Memory B cell (primary cell): ENCODE data around the gene SORCS2.

Experiments
- ATAC-seq: fragments of 150-1000 bp; cut with Tn5 transposase; 2 replicates; pipeline ENCODE4 v1.10.0; 2021; ENCODE audit warnings: low read depth, mild to moderate bottlenecking, moderate library complexity
- DNase-seq, 2 donors: peaks; one replicate each; pipeline ENCODE4 v3.0.0; 2022; ENCODE audit warnings: low spot score in 2 of 2
- H3K27ac Mint-ChIP-seq: one replicate; pipeline ENCODE4 v1.8.0; 2022; ENCODE audit warnings: mild to moderate bottlenecking, moderate library complexity, mixed read lengths
- H3K27me3 Mint-ChIP-seq: one replicate; pipeline ENCODE4 v1.8.0; 2022; ENCODE audit warnings: mixed read lengths
- H3K36me3 Mint-ChIP-seq: one replicate; pipeline ENCODE4 v1.8.0; 2022; ENCODE audit warnings: mild to moderate bottlenecking, mixed read lengths
- H3K4me1 Mint-ChIP-seq: one replicate; pipeline ENCODE4 v1.8.0; 2022; ENCODE audit warnings: mixed read lengths
- H3K4me3 Mint-ChIP-seq: one replicate; pipeline ENCODE4 v1.8.0; 2022; ENCODE audit warnings: mild to moderate bottlenecking, moderate library complexity, mixed read lengths
- H3K9me3 Mint-ChIP-seq: one replicate; pipeline ENCODE4 v1.8.0; 2022; ENCODE audit warnings: mixed read lengths

The SORCS2 gene

DNA sequence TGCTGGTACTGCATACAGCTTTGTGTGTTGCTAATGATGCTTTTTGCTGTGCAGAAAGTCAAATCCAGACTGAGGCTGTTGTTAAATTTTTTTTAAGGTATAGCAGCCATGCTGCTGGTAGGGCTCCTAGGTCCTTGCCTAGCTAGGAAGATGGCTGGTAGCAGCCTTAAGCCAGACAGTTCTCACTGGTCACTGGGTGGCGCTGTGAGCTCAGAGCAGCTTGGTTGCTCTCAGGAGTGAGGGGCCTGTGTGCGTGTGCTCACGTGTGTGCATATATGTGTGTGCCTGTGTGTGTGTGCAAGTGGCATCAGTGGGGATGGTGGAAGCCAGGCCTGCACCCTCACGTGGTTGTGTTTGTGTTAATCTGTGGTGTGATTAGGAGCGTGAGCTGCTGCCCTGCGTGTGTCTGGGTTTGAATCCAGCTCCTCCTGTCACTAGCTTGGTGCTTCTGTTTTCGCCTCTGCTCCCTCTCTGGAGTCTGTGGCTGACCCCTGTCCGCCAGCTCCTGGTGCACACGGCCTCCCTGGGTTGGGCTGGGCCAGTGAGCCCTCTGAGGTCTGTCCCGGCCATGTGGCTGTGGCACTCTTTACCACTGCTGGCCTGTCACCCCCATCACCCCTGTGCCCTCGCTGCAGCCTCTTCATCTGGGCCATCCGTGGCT lies 46.1 kb downstream of the SORCS2 start:
- no peak overlapping the region for H3K4me3 Mint-ChIP-seq
- H3K4me1 Mint-ChIP-seq, result no peaks in the 10 kb centered on the region
- ATAC-seq, result no peak
- peaks cover 2% of the 10 kb centered on the region for H3K9me3 Mint-ChIP-seq
- H3K27me3 Mint-ChIP-seq, result peaks cover 7% of the 10 kb centered on the region
- DNase-seq, result no peak
- peaks cover 1% of the 10 kb centered on the region for H3K36me3 Mint-ChIP-seq
- H3K27ac Mint-ChIP-seq, result no peak overlapping the region

DNA sequence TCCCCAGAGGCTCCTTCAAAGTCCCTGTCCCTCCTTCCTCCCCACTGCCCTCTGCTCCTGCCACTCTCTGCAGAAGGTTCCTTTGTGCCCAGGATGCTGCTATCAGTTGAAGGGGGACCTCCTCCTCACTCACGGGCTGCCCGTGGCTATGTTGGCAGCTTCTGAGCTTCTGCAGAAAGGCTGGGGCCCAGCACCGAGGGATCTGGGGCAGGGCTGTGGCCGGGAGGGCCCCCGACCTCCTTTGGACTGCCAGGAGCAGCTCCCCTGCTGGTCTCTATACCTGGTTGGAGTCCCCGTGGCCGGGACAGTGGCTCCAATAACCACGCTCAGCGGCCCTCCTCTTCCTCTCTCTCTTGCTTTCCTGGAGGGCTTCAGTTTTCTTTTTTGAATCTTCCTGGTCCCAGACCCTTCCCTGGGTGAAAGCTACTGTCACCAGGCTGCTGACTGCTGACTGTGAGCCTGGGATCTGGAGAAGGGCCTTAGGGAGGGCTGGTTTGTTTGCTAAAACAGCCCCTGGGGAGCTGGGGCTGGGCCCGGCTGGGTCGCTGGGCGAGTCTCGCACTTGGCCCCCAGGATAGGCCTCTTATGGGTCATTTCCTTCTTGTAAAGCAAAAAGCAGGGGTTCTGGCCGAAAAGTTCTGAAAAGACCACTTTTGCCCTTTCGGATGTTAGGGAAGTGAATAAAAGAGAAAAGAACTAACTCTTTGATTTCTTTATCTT lies 46.9 kb downstream of the SORCS2 start:
- Mint-ChIP-seq H3K27ac (no peak overlapping the region), H3K36me3 (peaks cover 1% of the 10 kb centered on the region), H3K9me3 (peaks cover 2% of the 10 kb centered on the region), H3K4me3 (no peak overlapping the region), H3K27me3 (peaks cover 7% of the 10 kb centered on the region), H3K4me1 (no peaks in the 10 kb centered on the region)
- DNase-seq (no peak), ATAC-seq (no peak)

DNA sequence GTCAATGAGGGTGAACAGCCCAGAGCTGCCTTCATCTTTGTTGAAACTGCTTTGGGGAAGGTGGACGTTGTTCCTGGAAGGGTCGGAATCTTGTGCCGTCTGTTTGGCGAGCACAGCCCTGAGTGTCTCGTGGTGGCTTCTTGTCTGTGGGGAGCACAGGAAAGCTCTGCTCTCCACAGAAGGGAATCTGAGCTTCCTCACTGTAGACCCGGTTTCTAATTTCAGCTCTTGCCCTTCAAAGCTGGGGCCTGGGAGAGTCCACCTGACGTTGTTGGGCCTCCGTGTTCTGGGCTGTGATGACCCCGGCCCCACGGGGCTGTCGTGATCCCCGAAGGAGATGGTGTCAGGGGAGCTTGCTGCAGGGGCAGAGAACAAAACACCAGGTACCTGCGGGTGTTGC lies 47.5 kb downstream of the SORCS2 start:
- ATAC-seq (no peak), DNase-seq (no peak)
- H3K36me3 Mint-ChIP-seq, result peaks cover 1% of the 10 kb centered on the region
- peaks cover 7% of the 10 kb centered on the region for H3K27me3 Mint-ChIP-seq
- H3K4me3 Mint-ChIP-seq, result no peak overlapping the region
- no peak overlapping the region for H3K27ac Mint-ChIP-seq
- H3K4me1 Mint-ChIP-seq, result no peaks in the 10 kb centered on the region
- peaks cover 2% of the 10 kb centered on the region for H3K9me3 Mint-ChIP-seq

DNA sequence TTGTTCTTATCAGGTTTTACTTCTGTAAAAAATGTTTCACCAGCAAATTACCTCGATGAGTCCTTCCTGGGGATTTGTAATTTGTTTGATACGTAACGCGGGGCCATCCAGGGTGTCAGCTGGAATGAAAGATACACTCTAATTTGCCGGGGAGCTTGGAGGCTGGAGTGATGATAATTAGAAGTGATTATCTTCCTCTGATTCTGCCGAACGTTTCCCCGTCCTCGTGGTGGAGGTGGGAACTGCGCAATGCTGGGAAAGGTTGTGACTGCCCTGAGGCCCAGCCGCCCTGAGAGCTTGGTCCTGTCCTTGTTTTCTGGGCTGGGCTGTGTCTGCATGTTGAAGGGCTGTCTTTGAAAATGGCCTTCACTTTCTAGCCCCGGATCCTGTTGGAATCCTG lies 48.0 kb downstream of the SORCS2 start:
- Mint-ChIP-seq H3K4me3 (no peak overlapping the region), H3K27ac (no peak overlapping the region), H3K4me1 (no peaks in the 10 kb centered on the region), H3K9me3 (peaks cover 2% of the 10 kb centered on the region), H3K36me3 (peaks cover 1% of the 10 kb centered on the region), H3K27me3 (peaks cover 7% of the 10 kb centered on the region)
- ATAC-seq (no peak), DNase-seq (no peak)

DNA sequence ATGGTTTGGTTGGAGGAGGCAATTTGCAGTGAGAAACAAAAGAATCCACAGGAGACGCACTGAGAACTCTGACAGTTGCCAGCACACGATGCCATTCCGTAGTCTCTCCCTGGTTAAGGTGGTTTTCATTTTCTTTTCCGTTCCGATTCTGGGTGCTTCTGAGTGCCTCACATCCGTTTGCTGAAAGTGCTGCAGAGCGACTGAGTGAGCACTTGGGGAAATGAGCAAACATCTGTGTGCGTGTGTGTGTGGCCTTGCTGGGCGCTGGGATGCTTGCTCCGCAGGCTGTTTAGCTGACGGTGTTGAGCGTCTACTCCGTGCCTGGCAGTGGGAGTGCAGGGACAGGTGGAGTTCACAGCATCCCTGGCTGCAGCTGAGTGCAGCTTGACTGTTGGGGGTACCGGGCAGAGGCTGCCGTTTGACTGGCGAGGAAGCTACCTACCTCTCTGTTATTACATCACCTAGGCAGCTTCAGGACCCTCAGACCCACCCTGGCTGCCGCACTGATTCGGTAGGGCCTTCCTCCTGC lies 49.3 kb downstream of the SORCS2 start:
- Mint-ChIP-seq H3K27me3 (peaks cover 4% of the 10 kb centered on the region), H3K36me3 (peaks cover 1% of the 10 kb centered on the region), H3K27ac (no peak overlapping the region), H3K9me3 (peaks cover 2% of the 10 kb centered on the region), H3K4me3 (no peak overlapping the region), H3K4me1 (no peaks in the 10 kb centered on the region)
- no peak for ATAC-seq
- no peak for DNase-seq

DNA sequence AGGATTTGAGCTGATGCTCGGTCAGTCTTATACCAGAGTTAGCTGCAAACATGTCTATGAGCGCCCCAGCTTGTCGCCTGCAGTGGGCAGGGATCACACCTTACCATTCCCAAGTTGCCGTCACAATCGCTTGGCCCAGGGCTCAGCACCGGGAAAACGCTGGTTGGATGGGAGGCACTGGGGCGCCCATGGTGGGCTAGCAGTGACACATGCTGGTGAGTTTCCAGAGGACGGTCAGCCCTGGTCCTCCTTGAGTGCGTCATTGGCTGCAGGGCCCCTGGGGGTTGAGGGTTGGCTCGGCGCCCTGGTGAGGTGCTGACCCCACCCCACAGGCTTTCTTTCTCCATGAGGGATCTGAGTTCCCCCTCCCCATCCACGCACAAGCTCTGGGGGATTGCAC lies 50.4 kb downstream of the SORCS2 start:
- peaks cover 6% of the 10 kb centered on the region for H3K27me3 Mint-ChIP-seq

DNA sequence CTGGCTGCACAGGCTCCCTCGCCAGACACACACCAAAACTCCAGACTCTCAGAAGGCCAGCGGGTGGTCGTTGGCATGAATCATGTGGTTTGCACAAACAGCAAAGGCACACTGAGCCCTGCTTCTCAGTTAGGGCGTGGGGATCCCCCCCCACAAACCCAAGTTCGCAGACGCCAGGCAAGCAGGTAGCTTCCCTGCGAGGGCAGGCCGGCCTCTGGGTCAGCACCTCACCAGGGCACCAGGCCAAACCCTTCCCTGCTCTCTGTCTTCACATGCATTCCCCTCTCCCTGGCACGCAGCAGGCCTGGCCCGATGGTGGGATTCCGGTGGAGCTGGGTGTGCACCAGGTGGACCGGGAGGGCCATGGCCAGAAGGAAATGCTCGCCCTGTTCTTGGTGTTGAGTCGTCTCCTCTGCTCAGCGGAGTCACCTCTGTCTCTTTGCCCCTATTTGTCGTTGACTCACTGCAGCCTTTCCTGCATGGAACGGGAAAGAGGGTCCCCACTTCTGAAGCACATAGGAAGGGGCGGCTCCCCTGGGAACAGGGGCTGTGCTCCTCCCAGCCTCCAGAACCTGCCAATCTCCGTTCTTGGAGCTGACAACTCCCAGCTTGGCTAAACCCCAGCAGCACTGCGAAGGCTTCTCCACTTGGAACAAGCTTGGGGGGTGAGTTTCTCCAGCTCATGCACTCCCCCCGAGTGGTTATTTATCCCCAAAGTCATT lies 51.4 kb downstream of the SORCS2 start:
- peaks cover 6% of the 10 kb centered on the region for H3K27me3 Mint-ChIP-seq
- H3K9me3 Mint-ChIP-seq, result peaks cover 2% of the 10 kb centered on the region
- DNase-seq, result no peak
- no peak overlapping the region for H3K4me3 Mint-ChIP-seq
- no peaks in the 10 kb centered on the region for H3K4me1 Mint-ChIP-seq
- ATAC-seq, result no peak
- H3K36me3 Mint-ChIP-seq, result peaks cover 1% of the 10 kb centered on the region
- H3K27ac Mint-ChIP-seq, result no peak overlapping the region

More for the DNA sequence above, 50.4 kb downstream of the SORCS2 start:
- peaks cover 2% of the 10 kb centered on the region for H3K9me3 Mint-ChIP-seq
- peaks cover 1% of the 10 kb centered on the region for H3K36me3 Mint-ChIP-seq
- no peak overlapping the region for H3K27ac Mint-ChIP-seq
- ATAC-seq (no peak), DNase-seq (no peak)
- H3K4me3 Mint-ChIP-seq, result no peak overlapping the region
- no peaks in the 10 kb centered on the region for H3K4me1 Mint-ChIP-seq

DNA sequence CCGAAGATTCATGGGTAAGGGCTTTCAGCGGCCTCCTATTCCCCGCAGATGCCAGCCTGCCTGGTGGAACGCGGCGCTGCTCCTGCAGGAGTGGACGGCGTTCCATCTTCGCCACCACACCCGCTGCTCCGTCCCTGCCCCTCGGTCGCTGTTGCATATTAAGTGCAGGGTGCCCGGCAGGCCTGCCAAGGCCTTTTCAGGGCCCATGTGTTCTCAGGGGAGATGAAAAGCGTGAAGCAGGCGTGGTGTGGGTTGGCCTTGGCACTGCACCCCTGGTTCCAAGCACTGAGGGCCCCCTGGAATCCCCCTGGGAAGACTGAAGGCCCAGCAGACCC lies 52.0 kb downstream of the SORCS2 start:
- Mint-ChIP-seq H3K36me3 (peaks cover under 1% of the 10 kb centered on the region), H3K4me1 (no peaks in the 10 kb centered on the region), H3K4me3 (no peak overlapping the region), H3K27ac (no peak overlapping the region), H3K27me3 (peaks cover 6% of the 10 kb centered on the region), H3K9me3 (peaks cover 2% of the 10 kb centered on the region)
- ATAC-seq (no peak), DNase-seq (no peak)

DNA sequence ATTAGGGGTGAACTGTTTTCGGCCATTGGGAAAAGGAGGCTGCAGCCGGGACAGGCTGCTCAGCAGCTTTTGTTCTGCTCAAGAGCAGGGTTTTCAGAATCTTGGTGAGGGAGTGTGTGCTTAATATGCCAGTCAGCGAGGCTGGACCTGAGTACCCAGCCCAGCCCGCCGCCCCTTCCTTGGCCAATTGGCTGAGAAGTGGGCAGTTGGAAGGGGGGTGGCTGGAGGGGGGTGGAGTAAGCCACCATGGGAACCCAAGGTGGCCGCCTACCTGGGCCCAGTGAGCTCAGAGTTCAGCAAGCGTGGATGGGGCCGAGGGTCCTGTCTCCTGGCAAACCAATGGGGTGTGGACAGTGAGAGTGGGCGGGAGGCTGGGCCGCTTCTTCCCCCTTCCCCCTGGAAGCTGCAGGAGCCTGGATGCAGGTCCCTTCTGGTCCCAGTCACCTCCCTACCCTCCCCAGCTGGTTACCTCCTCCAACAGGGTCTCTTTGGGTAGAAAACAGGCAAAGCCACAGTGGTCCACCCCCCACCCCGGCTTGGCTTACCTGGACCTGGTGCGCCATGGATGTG lies 52.5 kb downstream of the SORCS2 start:
- Mint-ChIP-seq H3K27ac (no peak overlapping the region), H3K9me3 (no peaks in the 10 kb centered on the region), H3K27me3 (peaks cover 6% of the 10 kb centered on the region), H3K36me3 (no peaks in the 10 kb centered on the region), H3K4me1 (no peaks in the 10 kb centered on the region), H3K4me3 (no peak overlapping the region)
- no peak for ATAC-seq
- DNase-seq, result no peak

DNA sequence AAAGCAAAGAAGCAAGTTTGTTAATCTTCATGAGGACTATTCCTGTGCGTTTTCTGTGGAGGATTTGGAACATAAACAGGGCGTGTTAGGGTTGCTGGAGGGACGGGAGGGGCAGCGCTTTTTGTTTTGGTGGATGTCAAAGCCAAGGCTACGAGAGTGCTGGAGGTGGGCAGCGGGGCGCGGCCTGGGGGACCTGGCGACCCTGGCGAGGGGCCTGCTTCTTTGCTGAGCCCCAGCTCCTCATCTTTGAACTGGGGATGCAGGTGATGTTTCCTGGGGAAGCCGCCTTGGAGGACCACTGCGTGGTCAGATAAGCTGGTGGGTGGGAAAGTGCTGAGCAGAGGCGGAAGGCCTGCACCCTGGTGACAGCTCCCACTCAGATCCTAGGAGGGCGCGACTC lies 55.2 kb downstream of the SORCS2 start:
- Mint-ChIP-seq H3K27ac (no peak overlapping the region), H3K9me3 (no peaks in the 10 kb centered on the region), H3K36me3 (no peaks in the 10 kb centered on the region), H3K27me3 (peaks cover 7% of the 10 kb centered on the region), H3K4me1 (no peaks in the 10 kb centered on the region), H3K4me3 (no peak overlapping the region)
- ATAC-seq (no peak), DNase-seq (no peak)

DNA sequence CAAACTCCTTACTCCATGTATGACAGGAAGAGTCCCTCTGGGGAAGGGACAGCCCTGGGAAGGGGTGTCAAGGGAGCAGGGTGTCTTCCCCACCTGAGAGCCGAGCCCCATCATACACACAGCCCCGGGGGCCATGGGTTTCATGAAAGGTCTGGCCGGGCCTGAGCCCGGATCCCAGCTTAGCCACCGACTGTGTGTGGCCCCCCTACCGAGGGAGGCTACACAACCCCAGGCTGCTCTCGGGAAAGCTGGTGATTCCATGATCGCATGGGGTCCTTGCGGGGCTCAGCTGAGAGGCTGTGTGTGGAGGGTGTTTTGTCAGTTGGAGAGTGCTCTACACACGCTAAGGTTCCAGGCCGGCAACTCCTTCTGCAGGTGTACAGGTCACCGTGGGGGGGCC lies 55.6 kb downstream of the SORCS2 start:
- H3K4me3 Mint-ChIP-seq, result no peak overlapping the region
- H3K9me3 Mint-ChIP-seq, result no peaks in the 10 kb centered on the region
- no peak for ATAC-seq
- peaks cover 7% of the 10 kb centered on the region for H3K27me3 Mint-ChIP-seq
- no peaks in the 10 kb centered on the region for H3K36me3 Mint-ChIP-seq
- H3K4me1 Mint-ChIP-seq, result no peaks in the 10 kb centered on the region
- no peak for DNase-seq
- no peak overlapping the region for H3K27ac Mint-ChIP-seq

DNA sequence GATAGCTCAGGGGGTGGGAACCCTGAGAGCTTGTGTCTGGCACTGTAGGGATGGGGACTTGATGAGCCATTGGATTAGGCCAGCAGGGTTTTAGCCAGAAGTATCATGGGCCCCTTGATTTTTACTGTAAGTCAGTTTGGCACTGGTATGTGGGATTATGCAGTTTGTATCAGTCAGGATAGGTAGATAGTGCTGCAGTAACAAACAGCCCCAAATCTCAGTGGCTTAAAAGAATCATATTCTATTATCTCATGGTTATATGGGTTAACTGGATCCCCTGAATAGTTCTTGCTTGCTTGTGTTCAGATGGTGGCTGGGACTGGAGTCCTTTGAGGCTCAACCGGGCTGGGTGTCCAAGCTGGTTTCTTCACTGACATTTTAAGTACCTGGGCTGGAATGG lies 56.5 kb downstream of the SORCS2 start:
- H3K4me1 Mint-ChIP-seq, result no peaks in the 10 kb centered on the region
- H3K27ac Mint-ChIP-seq, result no peak overlapping the region
- ATAC-seq (no peak), DNase-seq (no peak)
- no peaks in the 10 kb centered on the region for H3K36me3 Mint-ChIP-seq
- no peak overlapping the region for H3K4me3 Mint-ChIP-seq
- peaks cover 7% of the 10 kb centered on the region for H3K27me3 Mint-ChIP-seq
- H3K9me3 Mint-ChIP-seq, result no peaks in the 10 kb centered on the region

DNA sequence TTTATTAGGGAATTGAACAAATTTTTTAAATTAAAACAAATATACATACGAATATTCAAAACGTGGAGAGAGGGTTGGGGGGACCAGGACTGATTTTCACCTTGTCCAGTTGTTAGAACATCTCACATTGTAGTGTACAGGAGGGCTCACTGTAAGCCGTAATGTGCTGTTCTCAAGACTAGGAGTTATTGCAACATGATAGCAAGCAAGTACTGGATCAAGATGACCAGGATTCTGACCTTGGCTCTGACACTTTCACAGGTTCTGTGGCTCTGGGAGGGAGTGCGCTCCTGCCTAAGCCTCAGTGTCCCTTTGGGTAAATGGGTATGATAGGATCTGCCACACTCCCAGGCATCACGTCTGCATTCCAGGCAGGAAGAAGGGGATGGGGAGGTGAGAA lies 59.0 kb downstream of the SORCS2 start:
- Mint-ChIP-seq H3K4me1 (peaks cover 3% of the 10 kb centered on the region), H3K27ac (no peak overlapping the region), H3K36me3 (no peaks in the 10 kb centered on the region), H3K4me3 (no peak overlapping the region), H3K27me3 (peaks cover 8% of the 10 kb centered on the region), H3K9me3 (peaks cover 2% of the 10 kb centered on the region)
- no peak for ATAC-seq
- no peak for DNase-seq

DNA sequence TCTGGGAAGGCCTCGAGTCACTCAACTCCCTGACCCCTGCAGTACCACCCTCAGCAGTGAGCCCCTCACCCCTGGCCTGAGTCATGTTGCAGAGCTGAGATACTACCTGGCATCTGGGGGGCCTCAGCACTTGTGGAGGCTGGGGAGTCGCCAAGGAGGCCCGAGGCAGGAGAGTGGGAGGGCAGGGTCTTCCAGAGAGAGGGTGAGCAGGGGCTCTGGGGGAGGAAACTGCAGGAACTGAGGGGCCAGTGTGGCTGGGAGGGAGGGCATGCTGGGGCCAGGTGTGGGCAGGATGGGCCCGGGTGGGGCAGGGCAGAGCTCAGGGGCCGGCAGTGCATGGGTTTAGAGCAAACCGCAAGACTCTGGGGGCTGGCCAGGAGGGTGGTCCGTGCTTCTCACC lies 59.7 kb downstream of the SORCS2 start:
- H3K36me3 Mint-ChIP-seq, result no peaks in the 10 kb centered on the region
- H3K9me3 Mint-ChIP-seq, result peaks cover 2% of the 10 kb centered on the region
- H3K27me3 Mint-ChIP-seq, result peaks cover 6% of the 10 kb centered on the region
- no peak overlapping the region for H3K27ac Mint-ChIP-seq
- peaks cover 3% of the 10 kb centered on the region for H3K4me1 Mint-ChIP-seq
- DNase-seq, result no peak
- ATAC-seq, result no peak
- H3K4me3 Mint-ChIP-seq, result no peak overlapping the region
